Measurements from ENCODE around the gene SORL1-AS1.
A peak's percentile ranks its signal among the peaks of the same experiment; 100 is the strongest.
"Not testable (repeated sequence)": the region's sequence is repeated elsewhere in the genome, so short reads cannot be mapped to it uniquely, and the experiment has no call there.

The SORL1-AS1 gene

GRCh38 chr11:121427400-121427744 is 25.4 kb downstream of the SORL1-AS1 start:
- no peak for DNase-seq (ENCODE audit: low read depth)

DNA sequence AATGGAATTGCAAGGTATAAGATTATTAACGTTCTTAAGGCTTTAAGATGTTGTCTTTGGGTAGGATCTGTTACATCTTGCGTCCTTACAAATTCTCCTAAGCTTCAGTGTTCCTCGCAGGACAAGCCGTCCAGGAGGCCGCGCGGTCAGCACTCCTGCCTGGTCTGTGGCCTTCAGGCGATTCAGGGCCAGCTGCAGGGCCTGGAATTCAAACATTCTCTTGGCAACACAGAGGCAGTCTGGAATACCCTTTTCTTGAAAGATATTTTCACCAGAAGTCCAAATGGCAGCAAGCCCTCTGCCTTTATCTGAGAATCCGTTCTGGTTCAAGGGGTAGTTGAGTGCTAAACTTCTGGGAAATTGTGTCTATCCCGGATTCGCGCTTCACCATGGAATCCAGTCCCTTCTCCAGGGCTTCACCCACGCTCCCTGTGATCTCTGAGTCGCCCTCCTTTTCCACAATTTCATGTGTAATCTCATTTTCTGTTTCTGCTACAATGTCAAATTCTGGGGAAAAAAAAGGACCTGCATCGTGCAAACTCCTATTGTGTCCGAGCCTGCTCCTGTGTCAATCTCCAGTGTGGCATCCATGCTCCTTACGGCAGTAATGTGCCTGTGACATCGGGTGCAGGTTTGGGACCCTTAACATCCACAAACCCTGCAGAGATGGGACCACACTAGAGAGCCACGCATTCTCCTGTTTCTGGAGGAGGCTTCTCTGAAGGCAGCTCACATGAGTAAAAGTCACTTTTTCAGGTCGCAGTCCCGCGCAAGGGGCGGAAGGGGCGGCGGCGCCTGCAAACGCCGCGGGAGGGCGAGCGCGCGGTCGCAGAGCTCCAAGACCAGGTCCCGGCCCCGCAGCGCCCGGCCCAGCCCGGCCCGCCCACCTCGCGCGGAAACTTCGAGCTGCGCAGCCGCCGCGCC is 26.0 kb downstream of the SORL1-AS1 start:
- DNase-seq (ENCODE audit: low read depth), result no peak

DNA sequence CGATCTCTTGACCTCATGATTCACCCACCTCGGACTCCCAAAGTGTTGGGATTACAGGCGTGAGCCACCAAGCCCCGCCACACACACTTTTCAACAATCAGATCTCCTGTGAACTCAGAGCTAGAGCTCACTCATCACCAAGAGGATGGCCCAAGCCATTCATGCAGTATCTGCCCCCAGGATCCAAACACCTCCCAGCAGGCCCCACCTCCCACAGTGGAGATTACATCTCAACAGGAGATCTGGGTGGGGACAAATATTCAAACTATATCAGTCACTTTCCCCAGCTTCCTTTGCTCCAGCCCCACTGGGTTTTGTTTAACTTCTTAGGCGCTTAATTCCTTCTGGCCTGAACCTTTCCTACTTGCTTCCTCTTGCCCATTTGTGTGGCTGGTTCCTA is 26.9 kb downstream of the SORL1-AS1 start:
- DNase-seq (ENCODE audit: low read depth), result no peak

DNA sequence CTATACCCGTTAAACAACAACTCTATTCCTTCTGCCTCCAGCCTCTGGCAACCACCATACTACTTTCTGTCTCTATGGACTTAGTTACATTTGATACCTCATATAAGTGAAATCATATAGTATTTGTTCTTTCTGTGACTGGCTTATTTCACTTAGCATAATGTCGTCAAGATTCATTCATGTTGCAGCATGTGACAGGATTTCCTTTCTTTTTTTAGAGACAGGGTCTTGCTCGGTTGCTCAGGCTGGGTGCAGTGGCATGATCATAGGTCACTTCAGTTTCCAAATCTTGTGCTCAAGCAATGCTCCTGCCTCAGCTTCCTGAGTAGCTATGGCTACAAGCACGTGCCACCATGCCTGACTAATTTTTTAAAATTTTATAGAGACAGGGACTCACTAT is 30.1 kb downstream of the SORL1-AS1 start:
- DNase-seq (ENCODE audit: low read depth), result no peak

DNA sequence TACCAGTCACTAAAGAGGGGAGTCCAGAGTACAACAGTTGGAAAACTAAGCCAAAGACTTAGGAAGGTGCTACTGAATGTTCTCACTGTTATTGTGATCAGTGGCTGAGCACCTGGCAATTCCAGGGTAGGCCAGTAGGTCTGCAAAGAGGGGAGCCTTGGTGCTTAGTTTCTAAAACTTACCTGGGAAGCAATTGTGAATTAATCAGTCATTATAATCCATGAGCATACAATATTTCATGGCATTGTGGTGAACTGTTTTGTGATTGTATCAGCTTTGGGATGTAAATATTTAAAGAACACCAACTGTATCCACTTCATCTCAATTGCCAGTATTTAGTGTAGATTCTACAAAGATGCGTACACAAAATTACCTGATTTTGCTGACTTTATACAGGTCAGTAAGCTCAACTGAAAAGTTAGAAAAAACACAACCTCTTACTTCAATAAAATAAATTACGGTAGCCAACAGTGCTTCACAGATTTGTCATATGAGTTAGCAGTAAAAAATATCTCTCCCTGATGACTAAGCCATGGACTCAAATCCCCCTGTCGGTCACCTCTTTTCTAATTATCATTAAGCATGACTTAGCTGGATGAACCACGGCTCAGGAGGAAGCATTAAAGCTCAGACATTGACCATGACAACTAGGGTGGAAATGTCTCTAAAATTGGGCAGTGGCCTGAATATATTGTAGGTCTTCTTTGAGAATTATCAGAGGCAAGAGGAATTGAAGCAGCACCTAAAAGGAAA is 31.4 kb downstream of the SORL1-AS1 start:
- DNase-seq (ENCODE audit: low read depth), result no peak

DNA sequence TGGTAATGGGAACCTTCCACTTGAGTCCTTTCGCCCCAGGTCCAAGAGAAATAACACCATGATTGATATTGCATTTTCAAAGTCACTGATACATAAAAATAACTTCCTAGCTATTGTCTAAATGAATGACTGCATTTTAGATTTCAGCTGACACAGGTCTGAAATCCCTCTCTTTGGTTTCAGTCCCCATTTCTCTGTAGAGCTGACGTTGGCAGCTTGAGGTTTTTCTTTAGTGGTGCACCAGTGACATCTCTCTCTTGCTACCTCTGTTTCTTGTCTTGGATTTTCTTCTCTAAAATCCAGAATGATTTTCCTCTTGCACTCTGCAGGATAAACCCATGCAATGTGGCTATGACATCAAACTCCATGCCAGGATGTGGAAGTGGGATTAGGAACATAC is 32.4 kb downstream of the SORL1-AS1 start:
- DNase-seq (ENCODE audit: low read depth), result no peak

DNA sequence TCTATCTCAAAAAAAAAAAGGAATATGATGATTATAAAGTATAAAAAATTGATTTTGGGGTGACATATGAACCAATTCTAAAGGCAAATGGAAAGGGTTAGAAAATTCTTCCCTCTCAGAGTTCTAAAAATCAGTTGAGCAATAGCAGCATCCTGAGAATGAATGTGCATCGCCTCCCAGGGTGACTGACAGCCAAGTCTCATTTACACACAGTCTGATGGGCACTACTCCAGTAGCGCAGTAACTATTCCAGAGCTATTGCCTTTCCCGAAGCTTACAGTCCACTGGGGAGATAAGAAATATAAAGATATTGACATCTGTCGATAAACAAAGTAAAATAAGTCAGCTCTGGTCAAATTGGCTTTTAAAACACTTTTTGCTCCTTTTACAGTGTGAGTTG is 32.9 kb downstream of the SORL1-AS1 start:
- no peak for DNase-seq (ENCODE audit: low read depth)

GRCh38 chr11:121418625-121419114 is 34.1 kb downstream of the SORL1-AS1 start:
- no peak for DNase-seq (ENCODE audit: low read depth)

- no peak for DNase-seq (ENCODE audit: low read depth)
Observed at GRCh38 chr11:121417607-121418006, 35.2 kb downstream of the SORL1-AS1 start.

DNA sequence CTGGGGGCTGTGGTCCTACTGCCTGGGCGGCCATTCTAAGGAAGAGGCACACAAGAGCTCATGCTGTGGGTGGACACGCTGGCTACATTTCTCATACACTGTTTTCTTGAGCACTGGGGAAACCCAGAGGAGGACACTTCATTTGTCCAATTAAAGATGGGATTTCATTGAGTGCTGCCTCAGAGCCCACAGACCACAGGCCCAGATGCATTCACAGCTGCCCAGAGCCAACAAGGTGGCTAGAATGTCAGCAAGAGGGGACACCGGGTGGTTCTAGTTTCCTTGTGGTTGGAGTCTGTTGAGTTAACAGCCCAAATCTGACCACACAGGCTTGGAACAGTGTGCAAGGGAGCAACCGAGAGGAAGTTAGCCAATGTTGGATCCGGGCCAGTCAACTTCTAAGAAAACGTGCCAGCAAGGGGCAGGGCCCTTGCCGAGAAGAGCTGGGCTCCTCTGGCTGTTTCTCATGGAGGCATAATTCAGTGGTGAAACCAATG is 35.7 kb downstream of the SORL1-AS1 start:
- DNase-seq (ENCODE audit: low read depth), result peak; percentile 10

DNA sequence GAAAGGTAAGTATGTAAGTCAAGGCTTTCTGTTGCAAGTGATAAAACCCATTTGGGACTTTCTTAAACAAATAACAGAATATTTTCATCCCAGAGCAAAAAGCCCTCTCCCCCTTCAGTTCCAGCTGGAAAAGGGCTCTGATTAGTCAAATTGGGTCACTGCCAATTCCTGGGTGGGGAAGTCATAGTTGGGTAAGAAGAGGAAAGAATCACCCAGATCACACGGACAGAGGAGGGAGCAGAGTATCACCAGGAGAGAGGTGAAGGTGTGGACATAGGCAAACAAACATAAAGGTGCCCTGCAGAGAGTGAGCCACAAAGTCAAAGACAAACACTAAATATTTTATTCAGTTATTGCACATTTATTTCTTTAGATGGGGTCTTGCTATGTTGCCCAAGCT is 36.9 kb downstream of the SORL1-AS1 start:
- DNase-seq (ENCODE audit: low read depth), result no peak

DNA sequence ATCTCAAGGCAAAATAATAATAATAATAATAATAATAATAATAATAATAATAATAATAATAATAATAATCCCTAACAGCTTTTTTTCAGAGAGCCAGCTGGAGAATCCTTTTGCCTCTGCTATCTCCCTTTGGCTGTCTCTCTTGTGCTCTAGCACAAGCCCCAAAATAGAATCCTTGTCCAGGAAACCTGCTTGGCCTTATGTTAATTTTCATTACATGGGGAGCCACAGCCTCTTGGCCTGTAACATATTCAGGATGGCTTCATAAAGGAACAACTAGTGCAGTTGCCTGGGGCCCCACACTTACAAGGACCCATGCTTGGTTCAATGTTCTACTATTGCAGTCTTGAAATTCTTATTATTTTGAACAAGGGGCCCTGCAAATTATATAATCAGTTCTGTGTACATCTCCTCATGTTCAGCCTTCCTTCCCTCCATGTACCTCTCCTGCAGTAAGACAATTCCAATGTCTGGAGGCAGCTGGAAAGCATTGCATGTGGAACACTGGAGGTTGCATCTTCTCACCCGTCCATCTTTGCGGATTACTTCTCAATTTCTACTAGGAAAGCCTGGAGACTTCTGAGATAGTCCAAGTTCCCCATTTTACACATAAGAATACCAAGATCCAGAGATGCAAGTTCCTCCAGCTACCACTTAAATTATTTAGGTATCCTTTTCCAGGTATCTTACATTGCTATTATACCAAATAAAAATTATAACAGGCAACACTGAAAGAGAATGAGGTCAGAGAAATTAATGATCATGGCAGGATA is 38.4 kb downstream of the SORL1-AS1 start:
- DNase-seq (ENCODE audit: low read depth), result no peak

DNA sequence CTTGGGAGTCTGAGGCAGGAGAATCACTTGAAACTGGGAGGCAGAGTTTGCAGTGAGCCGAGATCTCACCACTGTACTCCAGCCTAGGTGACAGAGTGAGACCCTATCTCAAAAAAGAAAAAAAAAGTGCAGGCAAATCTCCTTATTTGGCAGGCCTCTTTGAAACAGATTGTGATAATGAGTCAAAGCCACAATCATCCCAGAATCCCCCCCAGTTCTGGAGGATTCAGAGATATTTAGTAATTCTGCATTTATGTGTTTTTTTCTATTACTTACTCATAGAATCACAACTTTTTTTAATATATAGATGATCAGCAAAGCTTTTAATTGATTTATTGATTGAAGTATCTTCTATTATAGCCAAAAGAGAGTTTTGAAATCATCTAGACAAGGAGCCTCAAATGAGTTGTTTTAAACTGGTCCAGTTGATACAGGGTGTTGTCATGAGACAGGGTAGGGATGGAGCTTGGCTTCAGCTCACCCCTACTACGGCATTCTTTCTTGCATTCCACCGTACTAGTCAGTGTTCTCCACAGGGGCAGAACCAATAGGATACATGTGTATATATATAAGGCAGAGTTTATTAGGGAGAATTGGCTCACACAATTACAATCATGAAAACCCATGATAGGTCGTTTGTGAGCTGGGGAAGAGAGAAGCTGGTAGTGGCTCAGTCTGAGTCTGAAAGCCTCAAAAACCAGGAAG is 39.9 kb downstream of the SORL1-AS1 start:
- DNase-seq (ENCODE audit: low read depth), result no peak

- no peak for DNase-seq (ENCODE audit: low read depth)
Observed at GRCh38 chr11:121412000-121412587, 40.7 kb downstream of the SORL1-AS1 start.

DNA sequence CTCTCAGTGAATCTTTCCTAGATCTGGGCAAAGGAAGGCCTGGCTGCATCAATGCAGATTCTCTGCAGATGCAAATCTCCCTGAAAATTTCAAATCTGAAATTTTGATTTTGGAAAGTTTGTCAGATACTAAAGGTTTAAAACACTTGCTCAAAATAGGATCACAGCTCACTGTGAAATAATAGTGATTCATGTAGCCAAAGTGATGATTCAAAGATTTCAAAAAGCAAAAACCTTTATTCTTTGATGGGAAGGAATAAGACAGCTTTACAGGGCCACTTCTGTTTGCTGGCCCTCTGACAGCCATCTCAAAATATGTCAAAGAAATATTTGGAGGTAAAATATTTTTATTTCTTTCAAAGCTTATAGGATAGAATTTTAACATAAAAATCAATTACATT is 41.4 kb downstream of the SORL1-AS1 start:
- DNase-seq (ENCODE audit: low read depth), result not testable (repeated sequence)

- not testable (repeated sequence) for DNase-seq (ENCODE audit: low read depth)
Observed at GRCh38 chr11:121410041-121410440, 42.7 kb downstream of the SORL1-AS1 start.

DNA sequence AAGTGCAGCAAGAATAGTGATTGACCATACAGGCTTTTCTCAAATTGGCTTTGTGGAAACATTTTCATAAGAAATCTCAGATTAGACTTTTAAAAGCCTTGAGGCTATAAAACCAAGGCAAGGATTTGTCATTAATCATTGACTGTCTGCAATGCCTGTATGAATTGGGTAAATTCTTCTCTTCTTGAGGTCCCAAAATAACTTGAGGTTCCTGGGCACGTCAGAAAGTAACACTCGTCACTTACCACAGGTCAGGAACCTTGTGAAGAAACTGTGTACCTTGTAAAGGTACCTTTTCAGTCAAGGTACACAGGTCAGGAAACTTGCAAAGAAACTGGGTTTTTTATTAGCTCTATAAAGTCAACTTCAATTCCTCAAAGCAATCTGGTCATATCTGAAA is 43.9 kb downstream of the SORL1-AS1 start:
- no peak for DNase-seq (ENCODE audit: low read depth)

GRCh38 chr11:121406291-121406690 is 46.5 kb downstream of the SORL1-AS1 start:
- DNase-seq (ENCODE audit: low read depth), result no peak

DNA sequence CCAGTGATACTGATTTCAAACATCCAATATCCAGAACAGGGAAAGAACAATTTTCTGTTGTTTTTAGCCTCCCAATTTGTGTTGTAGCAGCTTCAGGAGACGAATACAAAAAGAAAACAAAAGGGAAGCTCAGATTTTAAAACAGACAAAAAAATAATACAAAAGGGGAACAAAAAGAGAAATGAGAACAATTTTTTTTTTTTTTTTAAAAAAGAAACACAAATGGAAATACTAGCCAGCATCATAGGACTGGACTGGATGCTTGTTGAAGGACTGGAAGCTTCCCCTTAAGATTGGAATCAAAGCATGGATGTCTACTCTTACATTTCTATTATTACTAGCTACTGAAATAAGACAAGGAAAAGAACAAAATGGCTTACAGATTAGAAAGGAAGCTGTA is 47.1 kb downstream of the SORL1-AS1 start:
- DNase-seq (ENCODE audit: low read depth), result no peak

DNA sequence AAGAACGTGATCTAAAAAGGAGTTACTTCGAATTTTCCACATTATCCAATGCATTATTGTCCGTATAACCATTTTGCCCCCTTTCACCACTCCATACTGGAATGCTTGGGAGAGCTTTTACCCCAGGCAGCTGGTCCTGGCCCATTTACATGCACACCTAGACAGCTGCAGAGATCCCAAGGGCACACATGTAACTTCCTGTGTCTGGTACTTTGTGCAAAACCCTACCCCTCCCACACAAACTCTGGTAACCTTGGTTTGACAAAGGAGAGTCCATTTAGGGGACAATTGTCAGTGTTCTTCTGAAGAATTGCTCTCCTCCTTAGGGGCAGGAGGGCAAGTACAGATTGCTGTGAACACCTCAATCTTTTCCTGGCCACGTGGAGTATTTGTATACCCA is 58.0 kb downstream of the SORL1-AS1 start:
- DNase-seq (ENCODE audit: low read depth), result no peak

DNA sequence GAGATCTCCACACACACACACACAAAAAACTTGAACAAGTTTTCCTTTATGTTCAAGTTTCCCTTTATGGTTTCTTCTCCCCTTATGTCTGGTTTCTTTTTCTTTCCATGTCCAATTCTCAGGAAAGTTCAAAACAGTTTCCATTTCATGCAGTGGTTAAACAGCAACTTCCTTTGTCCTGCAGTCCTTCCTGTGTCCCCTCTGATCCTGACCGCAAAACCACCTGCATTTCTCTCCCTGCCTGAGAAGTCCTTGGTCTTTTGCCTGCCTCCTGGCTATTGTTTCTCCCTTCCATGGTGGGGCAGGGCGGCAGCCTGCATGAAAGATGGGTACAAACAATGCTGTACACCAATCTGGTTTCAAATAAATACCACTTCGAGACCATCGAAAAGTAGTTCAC is 58.9 kb downstream of the SORL1-AS1 start:
- no peak for DNase-seq (ENCODE audit: low read depth)
